ENCODE results near the gene LDHA. TPM values are rescaled to one million over a fixed set of nuclear protein-coding genes. Genes with fewer than 3 reads are reported as not detected.
A peak's percentile ranks its signal among the peaks of the same experiment; 100 is the strongest.

The LDHA gene
- total and polyA plus RNA-seq, 2 of the 13 experiments (the other 11 are each of a cell fraction or from before 2014, with no cell fraction given) = 805 to 1,547 TPM

DNA sequence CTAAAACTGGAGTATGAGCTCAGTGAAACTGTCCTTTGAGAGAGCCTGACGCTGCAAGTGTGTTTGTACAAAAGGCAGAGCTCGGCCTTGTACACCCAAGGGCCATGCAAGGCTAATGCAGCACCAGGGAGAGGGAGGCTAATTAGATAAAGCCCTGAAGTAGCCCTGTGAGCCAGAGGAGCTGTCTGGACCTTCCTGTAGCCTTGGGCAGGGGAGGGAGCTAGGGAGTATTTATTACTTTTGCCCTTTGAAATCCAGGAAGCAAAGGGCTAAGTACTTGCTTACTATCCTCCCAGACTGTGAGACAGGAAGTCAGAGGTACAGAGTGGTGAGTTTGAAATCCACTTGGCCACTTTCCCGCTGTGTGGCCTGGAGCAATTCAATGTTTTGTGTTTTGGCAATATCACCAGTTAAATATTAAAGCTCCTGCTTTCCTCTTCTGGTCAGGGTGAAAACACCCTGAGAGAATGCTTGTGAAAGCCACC lies 10.2 kb upstream of the LDHA start (continued):
- TF ChIP-seq, protein P1, sequence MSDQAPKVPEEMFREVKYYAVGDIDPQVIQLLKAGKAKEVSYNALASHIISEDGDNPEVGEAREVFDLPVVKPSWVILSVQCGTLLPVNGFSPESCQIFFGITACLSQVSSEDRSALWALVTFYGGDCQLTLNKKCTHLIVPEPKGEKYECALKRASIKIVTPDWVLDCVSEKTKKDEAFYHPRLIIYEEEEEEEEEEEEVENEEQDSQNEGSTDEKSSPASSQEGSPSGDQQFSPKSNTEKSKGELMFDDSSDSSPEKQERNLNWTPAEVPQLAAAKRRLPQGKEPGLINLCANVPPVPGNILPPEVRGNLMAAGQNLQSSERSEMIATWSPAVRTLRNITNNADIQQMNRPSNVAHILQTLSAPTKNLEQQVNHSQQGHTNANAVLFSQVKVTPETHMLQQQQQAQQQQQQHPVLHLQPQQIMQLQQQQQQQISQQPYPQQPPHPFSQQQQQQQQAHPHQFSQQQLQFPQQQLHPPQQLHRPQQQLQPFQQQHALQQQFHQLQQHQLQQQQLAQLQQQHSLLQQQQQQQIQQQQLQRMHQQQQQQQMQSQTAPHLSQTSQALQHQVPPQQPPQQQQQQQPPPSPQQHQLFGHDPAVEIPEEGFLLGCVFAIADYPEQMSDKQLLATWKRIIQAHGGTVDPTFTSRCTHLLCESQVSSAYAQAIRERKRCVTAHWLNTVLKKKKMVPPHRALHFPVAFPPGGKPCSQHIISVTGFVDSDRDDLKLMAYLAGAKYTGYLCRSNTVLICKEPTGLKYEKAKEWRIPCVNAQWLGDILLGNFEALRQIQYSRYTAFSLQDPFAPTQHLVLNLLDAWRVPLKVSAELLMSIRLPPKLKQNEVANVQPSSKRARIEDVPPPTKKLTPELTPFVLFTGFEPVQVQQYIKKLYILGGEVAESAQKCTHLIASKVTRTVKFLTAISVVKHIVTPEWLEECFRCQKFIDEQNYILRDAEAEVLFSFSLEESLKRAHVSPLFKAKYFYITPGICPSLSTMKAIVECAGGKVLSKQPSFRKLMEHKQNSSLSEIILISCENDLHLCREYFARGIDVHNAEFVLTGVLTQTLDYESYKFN (CRISPR knock-in tag; conservative IDR thresholded peaks at IDR 0.05) = peak; percentile 83
- TF ChIP-seq, protein P2, sequence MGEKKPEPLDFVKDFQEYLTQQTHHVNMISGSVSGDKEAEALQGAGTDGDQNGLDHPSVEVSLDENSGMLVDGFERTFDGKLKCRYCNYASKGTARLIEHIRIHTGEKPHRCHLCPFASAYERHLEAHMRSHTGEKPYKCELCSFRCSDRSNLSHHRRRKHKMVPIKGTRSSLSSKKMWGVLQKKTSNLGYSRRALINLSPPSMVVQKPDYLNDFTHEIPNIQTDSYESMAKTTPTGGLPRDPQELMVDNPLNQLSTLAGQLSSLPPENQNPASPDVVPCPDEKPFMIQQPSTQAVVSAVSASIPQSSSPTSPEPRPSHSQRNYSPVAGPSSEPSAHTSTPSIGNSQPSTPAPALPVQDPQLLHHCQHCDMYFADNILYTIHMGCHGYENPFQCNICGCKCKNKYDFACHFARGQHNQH (CRISPR knock-in tag; IDR thresholded peaks at IDR 0.05) = peak; percentile 31; the same call in 1 of the 2 replicates
- TF ChIP-seq HOXA5 (CRISPR knock-in tag; IDR thresholded peaks at IDR 0.05) (peak; percentile 46; the same call in 1 of the 2 replicates), NR2C2 (CRISPR knock-in tag; IDR thresholded peaks at IDR 0.05; ENCODE audit: borderline replicate concordance) (peak; percentile 55; the same call in 1 of the 2 replicates), ELF4 (CRISPR knock-in tag; IDR thresholded peaks at IDR 0.05; ENCODE audit: borderline replicate concordance) (no peak), TAF1 (CRISPR knock-in tag; IDR thresholded peaks at IDR 0.05) (no peak; the same call in 1 of the 2 replicates), ISL2 (CRISPR knock-in tag; IDR thresholded peaks at IDR 0.05) (peak; percentile 36; the same call in 1 of the 2 replicates), YEATS4 (CRISPR knock-in tag; IDR thresholded peaks at IDR 0.05; ENCODE audit: borderline replicate concordance) (peak; percentile 69; the same call in 1 of the 2 replicates)
- TF ChIP-seq, protein P3, sequence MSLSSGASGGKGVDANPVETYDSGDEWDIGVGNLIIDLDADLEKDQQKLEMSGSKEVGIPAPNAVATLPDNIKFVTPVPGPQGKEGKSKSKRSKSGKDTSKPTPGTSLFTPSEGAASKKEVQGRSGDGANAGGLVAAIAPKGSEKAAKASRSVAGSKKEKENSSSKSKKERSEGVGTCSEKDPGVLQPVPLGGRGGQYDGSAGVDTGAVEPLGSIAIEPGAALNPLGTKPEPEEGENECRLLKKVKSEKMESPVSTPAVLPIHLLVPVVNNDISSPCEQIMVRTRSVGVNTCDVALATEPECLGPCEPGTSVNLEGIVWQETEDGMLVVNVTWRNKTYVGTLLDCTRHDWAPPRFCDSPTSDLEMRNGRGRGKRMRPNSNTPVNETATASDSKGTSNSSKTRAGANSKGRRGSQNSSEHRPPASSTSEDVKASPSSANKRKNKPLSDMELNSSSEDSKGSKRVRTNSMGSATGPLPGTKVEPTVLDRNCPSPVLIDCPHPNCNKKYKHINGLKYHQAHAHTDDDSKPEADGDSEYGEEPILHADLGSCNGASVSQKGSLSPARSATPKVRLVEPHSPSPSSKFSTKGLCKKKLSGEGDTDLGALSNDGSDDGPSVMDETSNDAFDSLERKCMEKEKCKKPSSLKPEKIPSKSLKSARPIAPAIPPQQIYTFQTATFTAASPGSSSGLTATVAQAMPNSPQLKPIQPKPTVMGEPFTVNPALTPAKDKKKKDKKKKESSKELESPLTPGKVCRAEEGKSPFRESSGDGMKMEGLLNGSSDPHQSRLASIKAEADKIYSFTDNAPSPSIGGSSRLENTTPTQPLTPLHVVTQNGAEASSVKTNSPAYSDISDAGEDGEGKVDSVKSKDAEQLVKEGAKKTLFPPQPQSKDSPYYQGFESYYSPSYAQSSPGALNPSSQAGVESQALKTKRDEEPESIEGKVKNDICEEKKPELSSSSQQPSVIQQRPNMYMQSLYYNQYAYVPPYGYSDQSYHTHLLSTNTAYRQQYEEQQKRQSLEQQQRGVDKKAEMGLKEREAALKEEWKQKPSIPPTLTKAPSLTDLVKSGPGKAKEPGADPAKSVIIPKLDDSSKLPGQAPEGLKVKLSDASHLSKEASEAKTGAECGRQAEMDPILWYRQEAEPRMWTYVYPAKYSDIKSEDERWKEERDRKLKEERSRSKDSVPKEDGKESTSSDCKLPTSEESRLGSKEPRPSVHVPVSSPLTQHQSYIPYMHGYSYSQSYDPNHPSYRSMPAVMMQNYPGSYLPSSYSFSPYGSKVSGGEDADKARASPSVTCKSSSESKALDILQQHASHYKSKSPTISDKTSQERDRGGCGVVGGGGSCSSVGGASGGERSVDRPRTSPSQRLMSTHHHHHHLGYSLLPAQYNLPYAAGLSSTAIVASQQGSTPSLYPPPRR (CRISPR knock-in tag; IDR thresholded peaks at IDR 0.05; ENCODE audit: borderline replicate concordance) = peak; percentile 68
- TF ChIP-seq, protein P4, sequence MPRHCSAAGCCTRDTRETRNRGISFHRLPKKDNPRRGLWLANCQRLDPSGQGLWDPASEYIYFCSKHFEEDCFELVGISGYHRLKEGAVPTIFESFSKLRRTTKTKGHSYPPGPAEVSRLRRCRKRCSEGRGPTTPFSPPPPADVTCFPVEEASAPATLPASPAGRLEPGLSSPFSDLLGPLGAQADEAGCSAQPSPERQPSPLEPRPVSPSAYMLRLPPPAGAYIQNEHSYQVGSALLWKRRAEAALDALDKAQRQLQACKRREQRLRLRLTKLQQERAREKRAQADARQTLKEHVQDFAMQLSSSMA (CRISPR knock-in tag; IDR thresholded peaks at IDR 0.05) = peak; percentile 4; the same call in 1 of the 2 replicates
- TF ChIP-seq, protein P5, sequence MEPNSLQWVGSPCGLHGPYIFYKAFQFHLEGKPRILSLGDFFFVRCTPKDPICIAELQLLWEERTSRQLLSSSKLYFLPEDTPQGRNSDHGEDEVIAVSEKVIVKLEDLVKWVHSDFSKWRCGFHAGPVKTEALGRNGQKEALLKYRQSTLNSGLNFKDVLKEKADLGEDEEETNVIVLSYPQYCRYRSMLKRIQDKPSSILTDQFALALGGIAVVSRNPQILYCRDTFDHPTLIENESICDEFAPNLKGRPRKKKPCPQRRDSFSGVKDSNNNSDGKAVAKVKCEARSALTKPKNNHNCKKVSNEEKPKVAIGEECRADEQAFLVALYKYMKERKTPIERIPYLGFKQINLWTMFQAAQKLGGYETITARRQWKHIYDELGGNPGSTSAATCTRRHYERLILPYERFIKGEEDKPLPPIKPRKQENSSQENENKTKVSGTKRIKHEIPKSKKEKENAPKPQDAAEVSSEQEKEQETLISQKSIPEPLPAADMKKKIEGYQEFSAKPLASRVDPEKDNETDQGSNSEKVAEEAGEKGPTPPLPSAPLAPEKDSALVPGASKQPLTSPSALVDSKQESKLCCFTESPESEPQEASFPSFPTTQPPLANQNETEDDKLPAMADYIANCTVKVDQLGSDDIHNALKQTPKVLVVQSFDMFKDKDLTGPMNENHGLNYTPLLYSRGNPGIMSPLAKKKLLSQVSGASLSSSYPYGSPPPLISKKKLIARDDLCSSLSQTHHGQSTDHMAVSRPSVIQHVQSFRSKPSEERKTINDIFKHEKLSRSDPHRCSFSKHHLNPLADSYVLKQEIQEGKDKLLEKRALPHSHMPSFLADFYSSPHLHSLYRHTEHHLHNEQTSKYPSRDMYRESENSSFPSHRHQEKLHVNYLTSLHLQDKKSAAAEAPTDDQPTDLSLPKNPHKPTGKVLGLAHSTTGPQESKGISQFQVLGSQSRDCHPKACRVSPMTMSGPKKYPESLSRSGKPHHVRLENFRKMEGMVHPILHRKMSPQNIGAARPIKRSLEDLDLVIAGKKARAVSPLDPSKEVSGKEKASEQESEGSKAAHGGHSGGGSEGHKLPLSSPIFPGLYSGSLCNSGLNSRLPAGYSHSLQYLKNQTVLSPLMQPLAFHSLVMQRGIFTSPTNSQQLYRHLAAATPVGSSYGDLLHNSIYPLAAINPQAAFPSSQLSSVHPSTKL (CRISPR knock-in tag; IDR thresholded peaks at IDR 0.05) = peak; percentile 75
- TF ChIP-seq, protein P6, sequence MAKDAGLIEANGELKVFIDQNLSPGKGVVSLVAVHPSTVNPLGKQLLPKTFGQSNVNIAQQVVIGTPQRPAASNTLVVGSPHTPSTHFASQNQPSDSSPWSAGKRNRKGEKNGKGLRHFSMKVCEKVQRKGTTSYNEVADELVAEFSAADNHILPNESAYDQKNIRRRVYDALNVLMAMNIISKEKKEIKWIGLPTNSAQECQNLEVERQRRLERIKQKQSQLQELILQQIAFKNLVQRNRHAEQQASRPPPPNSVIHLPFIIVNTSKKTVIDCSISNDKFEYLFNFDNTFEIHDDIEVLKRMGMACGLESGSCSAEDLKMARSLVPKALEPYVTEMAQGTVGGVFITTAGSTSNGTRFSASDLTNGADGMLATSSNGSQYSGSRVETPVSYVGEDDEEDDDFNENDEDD (CRISPR knock-in tag; IDR thresholded peaks at IDR 0.05; ENCODE audit: borderline replicate concordance) = peak; percentile 71; the same call in 1 of the 2 replicates
